MM.1S (cell line): ENCODE measurements around the gene PLCH2.

ENCODE experiments used
- EZH2 ChIP-seq: fragments of 300-600 bp; sonication (generic); optimal IDR thresholded peaks from 2 replicates; pipeline ENCODE3; 2017; ENCODE audit warnings: low read depth, mild to moderate bottlenecking, antibody characterized with exemption, low read length, mixed read lengths
- EZH2phosphoT487 ChIP-seq: fragments of 300-600 bp; sonication (generic); IDR thresholded peaks from 2 replicates; pipeline ENCODE4 v1.6.1; 2018; ENCODE audit warnings: antibody characterized with exemption, low read length
- TF ChIP-seq, protein P1 (sequence below): fragments of 300-600 bp; sonication (generic); IDR thresholded peaks from 2 replicates; pipeline ENCODE4 v1.5.1; 2016; ENCODE audit warnings: antibody characterized with exemption, low read length, mixed read lengths

DNA sequence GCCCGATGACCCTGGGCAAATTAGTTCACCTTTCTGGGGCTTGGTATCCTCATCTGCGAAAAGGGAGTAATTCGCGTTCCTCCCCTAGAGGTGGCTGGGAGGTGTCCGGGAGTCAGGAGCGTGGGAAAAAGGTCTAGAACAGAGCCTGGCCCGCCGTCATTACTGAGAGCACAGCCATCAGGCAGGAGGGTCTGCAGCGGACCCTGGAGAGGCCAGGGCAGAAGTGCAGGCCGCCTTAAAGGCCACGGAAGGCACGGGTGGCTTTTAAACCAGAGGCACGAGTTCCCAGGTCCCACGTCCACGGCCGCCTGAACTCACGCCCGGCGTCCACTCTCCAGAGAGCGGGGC is 49.5 kb downstream of the PLCH2 start:
- TF ChIP-seq, protein P1, sequence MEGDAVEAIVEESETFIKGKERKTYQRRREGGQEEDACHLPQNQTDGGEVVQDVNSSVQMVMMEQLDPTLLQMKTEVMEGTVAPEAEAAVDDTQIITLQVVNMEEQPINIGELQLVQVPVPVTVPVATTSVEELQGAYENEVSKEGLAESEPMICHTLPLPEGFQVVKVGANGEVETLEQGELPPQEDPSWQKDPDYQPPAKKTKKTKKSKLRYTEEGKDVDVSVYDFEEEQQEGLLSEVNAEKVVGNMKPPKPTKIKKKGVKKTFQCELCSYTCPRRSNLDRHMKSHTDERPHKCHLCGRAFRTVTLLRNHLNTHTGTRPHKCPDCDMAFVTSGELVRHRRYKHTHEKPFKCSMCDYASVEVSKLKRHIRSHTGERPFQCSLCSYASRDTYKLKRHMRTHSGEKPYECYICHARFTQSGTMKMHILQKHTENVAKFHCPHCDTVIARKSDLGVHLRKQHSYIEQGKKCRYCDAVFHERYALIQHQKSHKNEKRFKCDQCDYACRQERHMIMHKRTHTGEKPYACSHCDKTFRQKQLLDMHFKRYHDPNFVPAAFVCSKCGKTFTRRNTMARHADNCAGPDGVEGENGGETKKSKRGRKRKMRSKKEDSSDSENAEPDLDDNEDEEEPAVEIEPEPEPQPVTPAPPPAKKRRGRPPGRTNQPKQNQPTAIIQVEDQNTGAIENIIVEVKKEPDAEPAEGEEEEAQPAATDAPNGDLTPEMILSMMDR = no peak
- no peak for TF ChIP-seq EZH2
- no peak for TF ChIP-seq EZH2phosphoT487
